GM19193 (cell line): ENCODE measurements around the gene KCNB1.

Source experiments
- POLR2A ChIP-seq: IDR thresholded peaks from 4 replicates; pipeline ENCODE4 v1.6.1; 2011; ENCODE audit not compliant: insufficient read depth, insufficient read length; ENCODE audit errors: extremely low read depth

KCNB1 gene

DNA sequence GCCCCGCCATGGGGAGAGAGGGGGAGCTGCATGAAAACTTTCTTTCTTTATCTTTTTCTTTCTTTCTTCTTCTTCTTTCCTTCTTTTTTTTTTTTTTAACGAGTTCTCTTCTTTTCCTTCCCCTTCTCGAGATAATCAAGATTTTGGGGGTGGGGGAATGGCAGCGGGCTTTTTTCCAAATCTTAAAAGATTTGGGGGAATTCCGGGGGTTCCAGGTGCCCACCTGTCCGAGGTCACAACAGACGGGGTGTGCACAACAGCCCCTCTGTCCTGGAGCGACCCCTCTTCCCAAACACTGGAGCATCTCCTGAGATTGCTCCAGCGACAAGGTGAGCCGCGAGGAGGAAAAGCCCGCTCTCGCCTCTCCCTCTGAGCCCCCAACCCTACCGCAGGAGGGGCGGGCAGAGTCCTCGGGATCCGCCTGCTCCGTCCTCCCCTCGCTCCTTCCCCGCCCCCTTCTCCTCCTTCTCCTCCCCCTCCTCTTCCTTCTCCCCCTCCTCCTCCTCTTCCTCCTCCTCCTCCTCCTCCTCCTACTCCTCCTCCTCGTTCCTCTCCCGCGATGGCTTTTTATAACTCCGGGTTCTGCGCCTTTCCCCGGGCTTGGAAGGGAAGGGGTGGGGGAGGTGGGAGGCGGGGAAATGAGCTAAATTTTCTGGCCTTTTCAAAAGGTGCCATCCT, 689 bp upstream of the KCNB1 start:
- TF ChIP-seq POLR2A = no peak

DNA sequence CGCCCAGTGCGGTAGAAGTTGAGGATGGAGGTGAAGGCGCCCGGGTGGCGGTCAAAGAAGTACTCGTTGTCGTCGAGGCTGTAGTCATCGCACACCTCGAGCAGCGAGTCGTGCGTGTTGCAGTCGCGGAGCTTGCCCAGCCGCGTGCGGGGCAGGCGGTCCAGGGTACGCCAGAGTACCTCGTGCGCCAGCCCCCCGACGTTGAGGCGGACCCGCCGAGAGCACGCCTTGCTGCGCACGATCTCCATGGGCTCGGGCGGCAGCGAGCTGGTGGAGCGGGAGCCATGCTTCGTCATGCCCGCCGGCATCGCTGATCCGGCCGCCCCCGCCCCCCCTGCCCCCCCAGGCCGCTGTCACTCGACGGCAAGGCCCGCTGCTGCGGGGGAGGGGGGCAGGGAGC, 295 bp downstream of the KCNB1 start:
- TF ChIP-seq POLR2A = no peak

DNA sequence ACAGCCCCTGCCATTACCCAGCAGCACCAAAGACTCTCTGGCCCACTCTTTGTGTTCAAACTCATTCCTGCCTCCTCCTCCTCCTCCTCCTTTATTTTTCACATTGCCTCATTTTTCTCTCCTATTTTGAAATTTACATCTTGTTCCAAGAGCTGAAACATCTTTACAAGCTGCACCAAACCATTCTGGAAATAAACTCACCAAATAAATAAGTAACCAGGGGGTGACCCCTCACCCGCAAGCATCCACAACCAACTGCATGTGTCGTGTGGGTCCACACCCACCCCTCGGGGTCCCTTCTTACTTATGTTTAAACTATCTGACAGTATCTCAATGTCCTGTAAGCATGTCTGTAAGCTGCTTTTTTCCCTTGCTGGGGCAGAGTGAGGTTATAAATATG, 1.4 kb downstream of the KCNB1 start:
- TF ChIP-seq POLR2A = no peak

DNA sequence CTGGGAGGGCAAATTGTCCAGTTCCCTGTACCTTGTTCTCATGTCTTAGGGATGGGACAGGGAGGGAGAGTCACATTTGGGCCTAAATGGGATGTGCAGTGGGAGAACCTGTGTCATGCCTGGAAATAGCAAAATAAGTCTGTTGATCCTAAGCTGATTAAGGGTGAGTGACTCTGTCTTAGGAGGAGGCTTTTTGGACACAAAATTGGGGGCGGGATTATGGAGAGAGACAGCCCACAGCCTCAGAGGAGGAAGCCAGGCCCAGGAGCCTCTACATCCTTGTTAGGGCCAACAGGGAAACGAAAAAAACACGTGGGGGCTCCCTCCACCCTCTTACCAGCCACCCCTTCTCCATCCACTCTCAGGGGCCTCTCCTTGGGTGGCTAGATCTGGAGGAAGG, 2.2 kb downstream of the KCNB1 start:
- TF ChIP-seq POLR2A = no peak

DNA sequence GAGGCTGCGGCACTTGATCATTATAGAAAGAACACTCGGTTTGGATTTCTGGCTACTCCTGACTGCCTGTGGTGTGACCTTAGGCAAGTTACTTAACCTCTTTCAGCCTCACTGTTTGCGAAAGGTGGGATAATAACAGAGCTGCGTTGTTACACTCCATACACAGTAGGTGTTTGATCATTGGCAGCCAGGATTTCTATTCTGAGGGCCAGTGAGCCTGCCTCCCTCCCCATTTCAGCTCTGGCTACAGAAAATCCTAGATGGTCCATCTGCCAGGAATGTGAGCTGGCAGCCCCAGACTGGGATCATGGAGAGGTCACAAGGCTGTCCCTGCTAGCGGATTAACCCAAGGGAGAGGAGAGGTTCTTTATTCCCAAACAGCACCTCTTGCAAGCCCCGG, 2.7 kb downstream of the KCNB1 start:
- no peak for TF ChIP-seq POLR2A

DNA sequence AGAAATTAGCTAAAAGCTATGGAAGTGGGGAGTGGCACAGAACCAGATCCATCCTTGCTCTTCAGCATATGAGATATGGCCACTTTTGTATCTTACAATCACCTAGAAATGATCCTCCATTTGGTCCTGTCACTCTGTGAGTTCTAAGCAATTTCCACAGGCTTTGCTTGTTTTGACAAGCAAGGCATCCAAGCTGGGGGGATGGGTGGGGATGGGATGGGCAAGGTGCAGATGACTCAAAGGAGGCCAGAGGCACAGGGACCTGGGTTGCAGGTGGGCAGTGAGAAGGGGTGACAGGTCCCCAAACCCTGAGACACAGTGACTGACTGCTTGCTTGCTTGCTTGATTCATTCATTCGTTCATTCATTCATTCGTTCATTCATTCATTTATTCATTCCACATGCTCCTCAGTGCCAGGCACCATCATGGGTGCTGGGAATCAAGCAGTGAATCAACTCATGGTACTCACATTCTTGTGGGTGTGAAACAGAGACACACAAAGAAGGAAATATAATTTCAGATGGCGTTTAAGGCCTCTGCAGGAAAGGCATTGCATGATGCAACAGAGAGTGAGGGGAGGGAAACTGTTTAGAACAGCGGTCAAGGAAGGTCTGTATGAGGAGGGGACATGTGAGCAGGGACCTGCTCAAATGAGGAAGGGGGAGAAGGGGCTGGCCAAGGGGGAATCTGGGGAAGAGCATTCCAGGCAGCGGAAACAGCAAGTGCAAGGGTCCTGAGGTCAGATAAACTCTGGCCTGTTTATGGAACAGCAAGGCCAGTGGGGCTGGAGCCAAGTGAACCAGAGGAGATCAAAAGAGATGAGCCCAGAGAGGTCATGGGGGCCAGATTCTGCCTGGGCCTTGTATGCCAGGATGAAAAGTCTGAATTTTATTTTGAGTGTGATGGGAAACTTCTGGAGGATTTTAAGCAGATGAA, 3.4 kb downstream of the KCNB1 start:
- no peak for TF ChIP-seq POLR2A

DNA sequence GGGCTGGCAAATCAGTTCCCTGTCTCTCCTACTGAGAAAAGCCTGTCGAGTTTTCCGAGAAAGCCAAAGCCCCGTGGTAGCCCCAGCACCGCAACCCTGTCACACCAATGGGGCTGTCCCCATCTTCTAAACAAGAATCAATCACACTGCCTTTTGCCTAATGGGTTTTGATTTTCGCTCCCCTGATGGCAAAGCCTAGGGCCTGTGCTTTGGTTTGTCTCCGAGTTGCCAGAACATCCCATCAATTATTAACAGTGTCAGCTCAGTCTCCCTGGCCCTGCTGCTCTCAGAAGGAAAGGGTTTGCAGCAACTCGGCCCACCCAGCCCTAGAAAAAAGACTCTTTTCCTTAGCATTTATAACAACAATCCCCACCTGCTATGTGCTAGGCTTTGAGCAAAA, 4.2 kb downstream of the KCNB1 start:
- no peak for TF ChIP-seq POLR2A

DNA sequence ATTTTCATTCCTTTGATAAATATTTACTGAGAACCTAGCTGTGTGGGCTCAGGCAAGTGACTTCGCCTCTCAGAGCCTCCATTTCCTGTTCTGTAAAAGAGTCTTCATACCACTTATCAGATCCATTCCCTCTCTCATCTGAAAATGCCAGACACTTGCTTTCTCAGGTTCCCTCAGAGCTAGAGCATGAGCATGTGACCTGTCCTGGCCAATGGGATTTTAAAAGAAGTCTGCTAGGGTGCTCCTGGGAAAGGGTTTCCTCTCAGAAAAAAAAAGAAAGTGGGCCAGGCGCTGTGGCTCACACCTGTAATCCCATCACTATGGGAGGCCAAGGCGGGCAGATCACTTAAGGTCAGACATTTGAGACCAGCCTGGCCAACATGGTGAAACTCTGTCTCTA, 5.3 kb downstream of the KCNB1 start:
- no peak for TF ChIP-seq POLR2A

DNA sequence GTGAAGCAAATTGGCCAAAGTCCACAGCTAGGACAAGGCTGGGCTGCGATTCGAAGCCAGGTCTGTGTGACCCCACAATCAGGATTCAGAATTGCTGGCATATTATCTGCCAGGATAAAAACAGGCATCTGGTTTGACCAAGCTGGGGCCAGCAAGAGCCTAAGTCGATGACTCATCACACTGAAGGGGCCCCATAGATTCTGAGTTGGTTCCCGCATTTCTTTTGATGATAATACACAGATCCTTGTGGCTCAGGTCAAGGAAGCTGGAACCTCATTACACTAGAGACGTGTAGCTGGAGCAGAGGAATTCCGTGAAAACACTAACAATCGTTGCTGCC, 6.5 kb downstream of the KCNB1 start:
- no peak for TF ChIP-seq POLR2A

DNA sequence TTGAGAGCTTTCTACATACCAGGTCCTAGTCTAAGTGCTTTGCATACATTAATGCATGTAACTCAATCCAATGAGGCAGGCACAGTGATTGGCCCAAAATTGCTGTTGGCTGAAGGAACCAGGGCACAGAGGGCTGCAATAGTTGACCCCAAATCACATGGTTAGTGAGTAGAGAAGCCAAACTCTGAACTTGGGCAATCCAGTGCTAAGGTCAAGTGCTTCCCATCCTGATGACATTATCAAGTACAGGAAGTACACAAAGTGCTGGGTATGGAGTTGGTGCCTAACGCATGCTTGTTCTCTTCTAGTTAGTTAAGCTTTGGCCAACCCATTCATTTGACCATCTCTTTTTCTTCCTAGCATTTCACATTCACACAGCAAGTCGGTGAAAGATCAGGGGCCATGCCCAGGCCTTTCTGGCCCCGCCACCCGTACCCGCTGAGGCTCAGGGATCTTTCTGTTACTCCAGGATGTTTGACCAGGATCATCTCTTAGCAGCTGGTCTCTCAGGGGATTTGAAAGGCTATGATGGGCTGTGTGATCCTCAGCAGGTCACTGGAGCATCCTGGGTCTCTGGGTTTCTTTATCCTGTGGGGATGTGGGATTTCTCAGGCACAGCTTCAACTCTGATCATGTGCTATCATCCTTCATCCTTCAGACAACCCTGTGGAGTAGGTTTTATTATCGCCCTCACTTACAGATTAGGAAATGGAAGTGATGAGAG, 7.0 kb downstream of the KCNB1 start:
- no peak for TF ChIP-seq POLR2A

DNA sequence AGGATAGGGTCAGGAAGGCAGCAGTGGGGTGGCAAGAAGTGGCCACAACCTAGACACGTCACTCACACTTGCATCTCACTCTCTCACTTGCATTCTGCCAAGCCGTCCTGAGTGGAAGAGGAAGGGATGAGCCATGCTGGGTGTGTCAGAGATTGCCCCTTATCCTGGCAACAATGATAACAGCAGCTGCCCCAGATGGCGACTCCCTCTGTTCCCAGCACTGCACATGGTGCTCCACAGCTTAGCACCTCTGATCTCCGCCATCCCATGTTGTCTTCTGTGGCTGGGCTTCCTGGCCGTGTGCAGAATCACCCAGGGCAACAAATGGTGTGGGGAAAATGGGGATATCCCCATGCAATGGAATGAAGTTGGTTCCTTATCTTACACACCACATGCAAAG, 11.1 kb downstream of the KCNB1 start:
- TF ChIP-seq POLR2A = no peak

DNA sequence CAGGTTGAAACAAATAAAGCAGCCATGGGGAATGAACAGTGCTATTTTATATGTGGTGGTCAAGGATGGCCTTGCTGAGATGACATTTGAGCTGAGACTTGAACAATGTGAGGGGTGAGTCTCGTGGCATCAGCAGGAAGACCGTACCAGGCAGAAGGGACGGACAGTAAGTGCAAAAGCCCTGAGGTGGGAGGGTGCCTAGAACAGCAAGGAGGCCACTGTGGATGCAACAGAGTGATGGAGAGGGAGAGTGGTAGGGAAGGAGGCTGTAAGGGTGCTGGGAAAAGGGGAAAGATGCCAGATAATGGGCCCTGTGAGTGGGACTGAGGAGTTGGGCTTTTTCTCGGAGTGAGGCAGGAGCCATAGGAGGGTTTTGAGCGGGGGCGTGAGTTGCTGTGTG, 11.5 kb downstream of the KCNB1 start:
- TF ChIP-seq POLR2A = no peak

DNA sequence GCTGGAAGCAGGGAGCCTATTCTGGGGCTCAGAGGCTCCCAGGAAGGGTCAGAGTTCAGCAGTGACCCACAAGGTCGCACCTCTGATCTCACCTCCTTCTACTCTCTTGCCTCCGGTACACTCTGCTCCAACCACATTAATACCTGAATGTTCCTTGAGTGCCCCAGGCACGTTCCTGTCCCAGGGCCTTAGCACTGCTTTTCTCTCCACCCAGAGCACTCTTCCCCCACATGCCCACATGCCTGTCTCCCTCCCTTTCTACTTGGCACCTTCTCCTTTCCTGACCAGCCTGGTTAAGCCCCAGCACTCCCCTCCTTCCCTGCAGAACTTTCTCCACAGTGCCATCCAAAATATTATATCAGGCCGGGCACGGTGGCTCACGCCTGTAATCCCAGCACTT, 13.4 kb downstream of the KCNB1 start:
- TF ChIP-seq POLR2A = no peak

DNA sequence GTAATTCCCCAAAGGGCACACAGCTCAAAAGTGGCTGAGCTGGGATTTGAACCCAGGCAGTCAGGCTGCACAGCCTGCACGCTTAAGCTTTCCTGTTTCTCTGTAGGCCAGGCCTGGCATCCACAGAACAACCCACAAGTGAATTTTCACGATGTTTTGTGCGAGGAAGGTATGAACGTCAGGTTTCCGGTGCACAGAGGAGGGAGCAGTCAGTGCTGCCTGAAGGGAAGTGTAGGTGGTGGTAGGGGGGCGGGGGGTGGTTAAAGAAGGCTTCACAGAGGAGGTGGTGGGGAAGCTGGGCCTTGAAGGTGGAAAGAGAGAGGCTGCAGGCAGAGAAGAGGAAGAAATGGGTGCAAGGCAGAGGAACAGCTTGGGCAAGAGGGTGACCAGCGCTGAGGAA, 14.1 kb downstream of the KCNB1 start:
- TF ChIP-seq POLR2A = no peak

DNA sequence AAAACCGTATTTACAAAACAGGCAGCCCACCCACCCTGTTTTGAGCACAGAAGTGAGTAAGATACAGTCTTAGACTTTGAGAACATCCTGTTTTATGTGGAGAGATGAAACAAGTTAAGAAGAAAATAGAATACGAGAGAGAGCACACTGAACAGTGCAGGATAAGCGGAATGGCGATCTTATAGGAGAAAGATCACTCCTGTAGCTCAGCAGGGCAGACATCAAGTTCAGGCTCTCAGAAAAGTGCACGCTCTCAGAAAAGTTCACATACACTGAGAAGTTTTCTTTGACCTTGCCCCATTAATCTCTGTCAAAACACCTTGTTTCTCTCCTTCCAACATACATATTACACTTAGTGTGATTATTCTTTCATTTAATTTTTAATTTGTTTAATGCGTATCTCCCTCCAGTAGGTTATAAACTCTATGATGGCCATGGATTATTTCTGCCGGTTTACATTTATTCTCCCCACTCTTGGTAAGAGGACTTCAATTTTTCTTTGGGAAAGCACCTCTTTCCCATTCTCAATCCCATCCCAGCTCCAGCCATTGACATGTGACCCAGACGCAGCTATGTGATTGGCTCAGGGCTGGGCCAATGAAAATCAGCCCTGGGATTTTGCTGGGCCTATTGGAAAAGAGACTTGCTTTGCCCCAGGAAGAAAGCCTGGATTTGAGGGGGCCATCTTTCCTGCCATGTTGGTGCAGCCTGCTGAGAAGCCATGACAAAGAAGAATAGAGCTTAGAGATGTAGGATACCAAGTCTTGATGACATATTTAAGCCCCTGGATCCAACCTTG, 16.2 kb downstream of the KCNB1 start:
- no peak for TF ChIP-seq POLR2A

DNA sequence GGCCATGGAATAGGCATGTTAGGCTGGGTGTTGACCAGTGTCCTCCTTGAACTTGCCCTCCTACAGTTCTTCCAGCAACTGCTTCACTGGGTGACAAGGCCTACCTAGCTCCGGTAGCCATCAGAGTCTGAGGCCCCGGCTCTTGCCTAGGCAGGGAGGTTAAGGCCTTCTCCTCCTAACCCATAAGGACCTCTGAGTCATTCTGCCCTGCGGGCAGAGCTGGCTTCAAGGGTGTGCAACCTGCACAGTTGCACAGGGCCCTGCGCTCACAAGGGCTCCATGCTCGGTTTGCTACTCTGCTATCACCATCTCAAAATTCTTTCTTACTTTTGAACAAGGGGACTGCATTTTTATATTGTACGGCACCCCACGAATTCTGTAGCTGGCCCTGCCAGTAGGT, 17.9 kb downstream of the KCNB1 start:
- no peak for TF ChIP-seq POLR2A

DNA sequence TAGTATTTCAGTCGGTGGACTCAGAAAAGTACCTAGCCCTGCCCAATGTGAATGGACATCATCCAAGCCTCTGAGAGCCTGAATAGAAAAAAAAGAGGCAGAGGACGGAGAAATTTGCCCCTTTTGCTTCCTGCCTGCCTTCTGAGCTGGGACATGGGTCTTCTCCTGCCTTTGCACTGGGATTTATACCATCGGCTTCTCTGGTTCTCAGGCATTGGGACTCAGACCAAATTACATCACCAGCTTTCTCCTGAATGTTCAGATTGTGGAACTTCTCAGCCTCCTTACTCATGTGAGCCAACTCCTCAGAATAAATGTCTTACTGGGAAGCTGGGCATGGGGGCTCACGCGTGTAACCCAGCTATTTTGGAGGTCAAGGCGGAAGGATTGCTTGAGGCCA, 19.8 kb downstream of the KCNB1 start:
- TF ChIP-seq POLR2A = no peak
